Measurements from ENCODE around the gene GP1BA.

Gene GP1BA

DNA sequence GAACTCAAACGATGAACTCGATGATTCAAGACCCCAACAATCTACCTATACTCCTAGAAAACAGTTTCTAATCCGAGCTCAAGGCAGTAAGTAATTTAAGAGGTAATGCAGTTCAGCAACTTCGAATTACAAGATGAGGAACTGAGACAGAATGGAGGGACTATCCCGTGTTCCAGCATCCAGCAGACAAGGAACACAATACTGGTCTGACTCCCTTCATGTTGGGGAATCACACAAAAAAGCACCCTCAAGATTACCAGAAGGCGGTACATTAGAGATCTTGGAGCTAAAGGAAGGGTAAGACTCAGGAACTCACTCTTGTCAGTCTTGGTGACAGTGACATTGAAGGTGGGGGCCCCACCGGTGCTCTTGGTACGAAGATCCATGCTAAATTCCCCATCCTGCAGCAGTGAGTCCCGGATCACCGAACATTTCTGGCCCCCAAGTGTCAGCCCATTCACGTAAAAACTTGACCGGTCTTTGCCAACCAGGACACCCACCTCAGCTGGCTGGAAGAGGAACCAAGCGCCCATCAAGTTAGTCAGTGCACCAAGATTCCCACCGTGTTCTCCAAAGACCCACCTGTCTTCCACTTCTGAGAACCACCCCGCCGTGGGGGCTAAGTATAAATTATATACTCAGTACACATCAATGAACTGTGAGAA is 14.4 kb downstream of the GP1BA start:
- Histone ChIP-seq H2AFZ (ENCODE audit: low read length, unreplicated experiment) (no peak overlapping the region), H3K4me3 (ENCODE audit: low read depth, low read length) (peak overlapping the region; percentile 90), H3K27ac (ENCODE audit: low read depth, low read length) (peak overlapping the region; percentile 92), H3K4me1 (ENCODE audit: control insufficient read depth, insufficient read depth, low read length, unreplicated experiment) (peaks cover 51% of the 10 kb centered on the region), H3K79me2 (ENCODE audit: control insufficient read depth, insufficient read depth, low read length, unreplicated experiment) (peaks cover 66% of the 10 kb centered on the region), H3K27me3 (ENCODE audit: insufficient read depth, low read length) (no peaks in the 10 kb centered on the region), H3K36me3 (ENCODE audit: insufficient read depth, low read length) (peaks cover 16% of the 10 kb centered on the region; the same call in 1 of the 2 replicates)

DNA sequence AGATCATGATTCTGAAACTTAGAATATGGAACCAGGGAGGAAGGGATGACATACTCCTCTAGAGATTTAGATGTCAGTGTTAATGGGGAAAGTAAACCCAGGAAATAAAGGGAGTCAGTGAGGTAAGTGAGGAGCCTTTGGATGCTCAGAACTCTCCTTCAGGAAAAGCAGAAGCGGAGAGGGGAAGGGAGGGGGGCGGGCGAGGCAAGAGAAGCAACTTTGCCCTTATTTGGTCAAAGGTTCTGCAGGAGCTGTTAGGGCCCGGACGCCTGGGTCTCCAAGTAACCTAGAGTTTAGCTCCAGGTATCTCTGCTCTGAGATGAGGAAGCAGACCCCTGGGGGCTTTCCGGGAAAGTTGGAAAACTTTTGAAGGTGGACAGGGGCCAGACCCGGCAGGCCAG is 14.9 kb downstream of the GP1BA start:
- H3K4me3 ChIP-seq (ENCODE audit: low read depth, low read length): peak overlapping the region; percentile 90
- peaks cover 16% of the 10 kb centered on the region; the same call in 1 of the 2 replicates for H3K36me3 ChIP-seq (ENCODE audit: insufficient read depth, low read length)
- H3K27ac ChIP-seq (ENCODE audit: low read depth, low read length): peak overlapping the region; percentile 92
- H2AFZ ChIP-seq (ENCODE audit: low read length, unreplicated experiment): no peak overlapping the region
- H3K79me2 ChIP-seq (ENCODE audit: control insufficient read depth, insufficient read depth, low read length, unreplicated experiment): peaks cover 60% of the 10 kb centered on the region
- no peaks in the 10 kb centered on the region for H3K27me3 ChIP-seq (ENCODE audit: insufficient read depth, low read length)
- H3K4me1 ChIP-seq (ENCODE audit: control insufficient read depth, insufficient read depth, low read length, unreplicated experiment): peaks cover 46% of the 10 kb centered on the region

DNA sequence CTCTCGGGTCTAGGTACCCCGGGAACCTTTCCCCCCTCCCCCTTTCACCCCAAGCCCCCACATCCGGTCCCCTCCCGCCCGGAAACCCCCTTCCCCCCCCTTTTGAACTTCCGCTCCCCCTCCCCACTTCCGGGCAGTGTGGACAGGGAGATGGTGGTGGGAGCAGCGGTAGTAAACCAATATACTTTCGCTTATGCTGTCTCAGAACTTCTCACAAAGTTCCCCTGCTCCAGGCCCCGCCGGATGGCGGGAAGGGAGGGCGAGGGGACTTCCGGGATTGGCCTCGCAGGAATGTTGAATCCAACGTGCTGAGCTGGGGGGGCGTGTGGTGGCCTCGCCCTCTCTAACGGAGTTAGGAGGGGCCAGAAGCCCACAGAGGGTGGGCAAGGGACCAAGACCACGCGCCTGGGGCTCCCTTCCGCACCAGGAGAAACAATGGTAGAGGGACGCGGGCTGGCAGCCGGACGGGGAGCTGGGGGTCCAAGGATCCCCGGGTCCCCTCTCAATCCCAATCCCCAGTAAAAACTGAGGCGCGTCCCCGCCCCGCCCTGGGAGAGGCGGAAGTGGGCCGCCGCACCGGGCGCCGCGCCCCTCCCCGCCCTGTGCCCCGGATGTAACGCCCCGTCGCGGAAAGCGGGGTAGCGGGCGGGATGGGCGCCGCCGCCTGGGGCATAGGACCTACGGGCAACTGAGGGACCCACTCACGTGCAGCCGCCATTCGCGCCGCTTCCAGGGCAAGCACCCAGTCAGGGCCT is 15.5 kb downstream of the GP1BA start:
- peaks cover 55% of the 10 kb centered on the region for H3K79me2 ChIP-seq (ENCODE audit: control insufficient read depth, insufficient read depth, low read length, unreplicated experiment)

DNA sequence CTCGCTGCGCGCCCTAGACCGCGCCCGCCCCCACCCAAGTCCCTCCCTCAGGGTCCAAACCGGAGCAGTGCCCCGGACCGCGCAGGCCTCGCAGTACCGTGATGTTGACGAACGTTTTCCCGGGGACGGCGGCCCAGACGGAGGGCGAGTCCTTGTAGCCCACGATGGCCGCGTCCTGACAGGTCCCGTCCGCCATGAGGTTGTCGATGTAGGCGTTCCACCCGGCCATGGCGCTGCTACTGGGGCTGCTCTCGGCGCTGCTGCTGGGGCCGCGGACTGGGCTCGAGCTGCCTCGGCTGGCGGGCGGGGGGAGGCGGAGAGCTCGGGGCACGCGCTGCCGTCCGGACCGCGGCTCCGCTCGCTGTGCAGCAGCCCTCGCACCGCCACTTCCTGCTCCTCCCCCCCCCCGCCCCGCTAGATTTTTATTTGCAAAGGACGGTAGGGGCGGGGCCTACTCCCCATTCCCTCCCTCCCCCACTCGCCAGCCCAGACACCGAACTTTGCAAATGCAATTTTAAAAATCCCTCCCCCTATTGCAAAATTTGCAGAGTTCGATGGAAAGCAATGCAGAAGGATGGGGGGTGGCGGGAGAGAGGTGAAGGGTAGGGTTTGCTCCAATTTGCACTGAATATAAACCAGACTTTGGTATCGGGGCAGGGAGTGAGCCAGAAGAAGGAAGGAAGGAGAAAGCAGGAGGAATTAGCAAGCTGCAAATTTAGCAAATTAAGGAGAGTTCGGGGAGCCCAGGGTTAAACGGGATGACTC is 16.3 kb downstream of the GP1BA start, which contains the start of gene PFN1:
PFN1 (minus strand) TSS at position 365 of the 765 bp plus-strand sequence; CDS start at position 229, 136 bp downstream.
- Histone ChIP-seq H3K4me1 (ENCODE audit: control insufficient read depth, insufficient read depth, low read length, unreplicated experiment) (peaks cover 38% of the 10 kb centered on the region), H3K36me3 (ENCODE audit: insufficient read depth, low read length) (peaks cover 16% of the 10 kb centered on the region; the same call in 1 of the 2 replicates), H3K79me2 (ENCODE audit: control insufficient read depth, insufficient read depth, low read length, unreplicated experiment) (peaks cover 47% of the 10 kb centered on the region), H3K4me3 (ENCODE audit: low read depth, low read length) (peak within 1 kb of the TSS; percentile 90), H2AFZ (ENCODE audit: low read length, unreplicated experiment) (peak within 1 kb of the TSS; percentile 77), H3K27ac (ENCODE audit: low read depth, low read length) (peak within 1 kb of the TSS; percentile 94), H3K27me3 (ENCODE audit: insufficient read depth, low read length) (no peaks in the 10 kb centered on the region)

More for the DNA sequence above, 15.5 kb downstream of the GP1BA start:
- H3K27me3 ChIP-seq (ENCODE audit: insufficient read depth, low read length): no peaks in the 10 kb centered on the region
- H3K4me1 ChIP-seq (ENCODE audit: control insufficient read depth, insufficient read depth, low read length, unreplicated experiment): peaks cover 40% of the 10 kb centered on the region
- peak overlapping the region; percentile 92 for H3K27ac ChIP-seq (ENCODE audit: low read depth, low read length)
- H3K4me3 ChIP-seq (ENCODE audit: low read depth, low read length): peak overlapping the region; percentile 90
- H2AFZ ChIP-seq (ENCODE audit: low read length, unreplicated experiment): no peak overlapping the region
- H3K36me3 ChIP-seq (ENCODE audit: insufficient read depth, low read length): peaks cover 16% of the 10 kb centered on the region; the same call in 1 of the 2 replicates

- H3K27ac ChIP-seq (ENCODE audit: low read depth, low read length): peak overlapping the region; percentile 94
- H3K4me1 ChIP-seq (ENCODE audit: control insufficient read depth, insufficient read depth, low read length, unreplicated experiment): peaks cover 42% of the 10 kb centered on the region
- H3K27me3 ChIP-seq (ENCODE audit: insufficient read depth, low read length): no peaks in the 10 kb centered on the region
- peaks cover 43% of the 10 kb centered on the region for H3K79me2 ChIP-seq (ENCODE audit: control insufficient read depth, insufficient read depth, low read length, unreplicated experiment)
- peak overlapping the region; percentile 77 for H2AFZ ChIP-seq (ENCODE audit: low read length, unreplicated experiment)
- H3K36me3 ChIP-seq (ENCODE audit: insufficient read depth, low read length): peaks cover 16% of the 10 kb centered on the region; the same call in 1 of the 2 replicates
- peak overlapping the region; percentile 90 for H3K4me3 ChIP-seq (ENCODE audit: low read depth, low read length)
Observed at GRCh38 chr17:4948931-4949320, 16.8 kb downstream of the GP1BA start.

DNA sequence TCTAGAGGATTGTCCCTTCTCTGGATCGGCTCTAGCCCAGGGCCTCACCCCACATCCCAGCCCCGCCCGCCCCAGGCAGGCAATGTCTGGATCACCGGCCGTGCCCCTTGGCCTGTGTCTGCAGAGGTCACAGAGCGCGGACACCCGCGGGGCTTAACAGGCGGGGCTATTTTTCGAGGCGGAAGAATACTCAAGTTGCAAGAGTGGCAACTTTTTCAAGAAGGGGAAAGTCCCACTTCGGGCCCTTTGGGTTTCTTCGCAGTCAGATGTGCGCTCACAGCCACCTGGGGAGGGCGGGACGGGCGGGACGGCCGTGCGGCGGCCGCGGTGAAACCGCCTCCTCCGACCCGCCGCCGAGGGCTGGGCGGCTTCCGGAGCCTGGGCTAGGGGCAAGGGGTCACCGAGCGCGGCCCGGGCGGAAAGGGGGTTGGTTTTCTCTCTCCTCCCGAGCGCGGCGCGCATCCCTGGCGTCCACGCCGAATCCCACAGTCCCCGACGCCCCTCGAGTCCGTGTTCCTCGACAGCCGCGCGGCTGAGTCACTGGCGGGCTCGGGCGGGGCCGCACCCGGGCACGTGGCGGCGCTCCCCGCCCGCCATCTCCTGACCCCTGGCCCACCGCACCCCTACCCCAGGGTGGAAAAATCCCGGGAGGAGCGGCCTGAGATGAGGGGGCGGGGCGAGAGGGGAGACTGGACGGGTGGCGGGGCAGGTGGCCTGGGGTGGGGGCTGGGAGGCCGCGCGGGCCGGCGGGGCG is 17.4 kb downstream of the GP1BA start:
- Histone ChIP-seq H3K27me3 (ENCODE audit: insufficient read depth, low read length) (no peaks in the 10 kb centered on the region), H2AFZ (ENCODE audit: low read length, unreplicated experiment) (peak overlapping the region; percentile 77), H3K4me1 (ENCODE audit: control insufficient read depth, insufficient read depth, low read length, unreplicated experiment) (peaks cover 41% of the 10 kb centered on the region), H3K36me3 (ENCODE audit: insufficient read depth, low read length) (peaks cover 16% of the 10 kb centered on the region; the same call in 1 of the 2 replicates), H3K4me3 (ENCODE audit: low read depth, low read length) (peak overlapping the region; percentile 90), H3K27ac (ENCODE audit: low read depth, low read length) (peak overlapping the region; percentile 94), H3K79me2 (ENCODE audit: control insufficient read depth, insufficient read depth, low read length, unreplicated experiment) (peaks cover 37% of the 10 kb centered on the region)

DNA sequence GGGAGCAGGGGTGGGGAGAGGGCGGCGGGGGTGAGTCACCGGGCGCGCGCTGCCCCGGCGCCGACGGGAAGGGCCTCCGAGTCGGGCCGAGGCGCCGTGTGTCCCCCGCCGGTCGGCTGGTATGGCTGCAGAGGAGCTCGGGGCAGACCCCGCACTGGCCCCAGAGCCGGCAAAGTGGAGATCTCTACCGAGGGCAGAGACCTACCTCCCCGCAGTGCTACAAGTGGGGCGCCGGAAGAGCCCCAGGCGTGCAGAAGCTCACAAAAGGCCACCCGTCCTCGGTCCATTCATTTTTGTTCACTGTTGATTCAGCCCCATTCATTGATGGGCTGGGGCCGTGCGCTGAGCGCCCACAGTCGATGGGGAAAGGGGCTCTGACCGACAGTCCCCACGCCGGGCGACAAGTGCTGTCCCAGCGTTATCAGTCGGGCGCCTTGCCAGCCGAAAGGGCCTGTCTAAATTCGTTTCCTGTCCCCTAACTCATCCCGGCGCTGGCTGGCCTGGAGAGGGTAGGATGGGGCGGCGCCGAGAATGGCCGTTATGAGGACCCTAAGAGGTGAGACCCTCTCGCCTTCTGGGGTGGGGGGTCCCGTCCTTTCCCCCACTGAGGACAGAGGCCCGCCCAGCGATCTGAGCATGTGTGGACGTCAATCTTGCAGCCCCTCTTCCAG is 18.1 kb downstream of the GP1BA start:
- H3K27ac ChIP-seq (ENCODE audit: low read depth, low read length): peak overlapping the region; percentile 94
- peaks cover 35% of the 10 kb centered on the region for H3K4me1 ChIP-seq (ENCODE audit: control insufficient read depth, insufficient read depth, low read length, unreplicated experiment)
- peak overlapping the region; percentile 42 for H2AFZ ChIP-seq (ENCODE audit: low read length, unreplicated experiment)
- peaks cover 31% of the 10 kb centered on the region for H3K79me2 ChIP-seq (ENCODE audit: control insufficient read depth, insufficient read depth, low read length, unreplicated experiment)
- H3K4me3 ChIP-seq (ENCODE audit: low read depth, low read length): peak overlapping the region; percentile 90
- H3K27me3 ChIP-seq (ENCODE audit: insufficient read depth, low read length): no peaks in the 10 kb centered on the region
- H3K36me3 ChIP-seq (ENCODE audit: insufficient read depth, low read length): peaks cover 16% of the 10 kb centered on the region; the same call in 1 of the 2 replicates

DNA sequence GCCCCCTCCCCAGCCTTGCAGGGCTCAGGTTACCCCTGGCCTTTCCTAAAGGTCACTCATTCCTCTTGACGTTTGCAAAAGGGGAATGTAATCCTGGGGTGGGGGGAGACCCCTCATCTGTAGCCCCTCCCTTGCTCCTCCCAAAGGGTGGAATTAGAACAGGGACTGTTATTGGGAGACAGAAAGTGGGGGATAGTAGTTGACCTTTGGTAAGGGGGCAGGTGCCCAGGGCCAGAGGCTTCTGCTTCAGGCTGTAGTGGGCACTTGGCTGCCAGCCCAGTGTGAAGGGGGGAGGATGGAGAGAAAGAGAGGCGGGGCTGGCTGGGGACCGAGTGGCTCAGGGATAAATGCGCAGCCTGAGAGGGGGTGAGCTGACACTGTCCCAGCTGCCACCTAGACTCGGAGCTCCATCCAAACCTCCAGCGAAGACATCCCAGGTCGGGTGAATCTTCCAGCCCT is 18.7 kb downstream of the GP1BA start, which contains the start of gene ENO3:
ENO3 (plus strand) TSS at position 374 of the 459 bp plus-strand sequence. CDS start 711 bp downstream, outside the sequence.
- Histone ChIP-seq H3K27ac (ENCODE audit: low read depth, low read length) (peak within 1 kb of the TSS; percentile 94), H3K4me1 (ENCODE audit: control insufficient read depth, insufficient read depth, low read length, unreplicated experiment) (peaks cover 30% of the 10 kb centered on the region), H3K79me2 (ENCODE audit: control insufficient read depth, insufficient read depth, low read length, unreplicated experiment) (peaks cover 26% of the 10 kb centered on the region), H3K4me3 (ENCODE audit: low read depth, low read length) (peak within 1 kb of the TSS; percentile 90), H3K27me3 (ENCODE audit: insufficient read depth, low read length) (no peaks in the 10 kb centered on the region), H2AFZ (ENCODE audit: low read length, unreplicated experiment) (peak within 1 kb of the TSS; percentile 42), H3K36me3 (ENCODE audit: insufficient read depth, low read length) (peaks cover 16% of the 10 kb centered on the region; the same call in 1 of the 2 replicates)

GRCh38 chr17:4951486-4951885 is 19.4 kb downstream of the GP1BA start:
- Histone ChIP-seq H3K27ac (ENCODE audit: low read depth, low read length) (no peak overlapping the region), H3K27me3 (ENCODE audit: insufficient read depth, low read length) (no peaks in the 10 kb centered on the region), H3K4me3 (ENCODE audit: low read depth, low read length) (no peak overlapping the region), H2AFZ (ENCODE audit: low read length, unreplicated experiment) (no peak overlapping the region), H3K4me1 (ENCODE audit: control insufficient read depth, insufficient read depth, low read length, unreplicated experiment) (peaks cover 24% of the 10 kb centered on the region), H3K36me3 (ENCODE audit: insufficient read depth, low read length) (peaks cover 12% of the 10 kb centered on the region; the same call in 1 of the 2 replicates), H3K79me2 (ENCODE audit: control insufficient read depth, insufficient read depth, low read length, unreplicated experiment) (peaks cover 19% of the 10 kb centered on the region)

Measured in ACC112 (cell line).